WTC11 (cell line): Measurements from ENCODE around the gene PRLR. TPM values are rescaled to one million over a fixed set of nuclear protein-coding genes. Genes with fewer than 3 reads are reported as not detected.

Source experiments
- ATAC-seq: fragments of 200-7000 bp; cut with Tn5 transposase; 2 replicates; pipeline ENCODE4 v1.10.0; 2021; ENCODE audit warnings: mild to moderate bottlenecking, moderate library complexity
- CTCF ChIA-PET: fragments of 300-600 bp; sonication (Branson Sonifier 250); formaldehyde crosslinking; loops from one replicate; lab custom pipeline; 2021; ENCODE audit warnings: antibody characterized with exemption; lab: Charles Lee
- POLR2A ChIA-PET: fragments of 350-600 bp; sonication (Branson Sonifier 250); formaldehyde crosslinking; loops from one replicate; lab custom pipeline; 2021; ENCODE audit warnings: antibody characterized with exemption; lab: Charles Lee
- DNase-seq: peaks from one replicate; pipeline ENCODE4 v3.0.0; 2021; ENCODE audit warnings: low spot score
- H3K27ac Mint-ChIP-seq: 2 replicates; pipeline ENCODE4 v1.8.0; 2021; ENCODE audit warnings: mixed read lengths
- H3K27me3 Mint-ChIP-seq: 2 replicates; pipeline ENCODE4 v1.8.0; 2021; ENCODE audit warnings: low read depth, mild to moderate bottlenecking, moderate library complexity, mixed read lengths
- H3K36me3 Mint-ChIP-seq: 2 replicates; pipeline ENCODE4 v1.8.0; 2021; ENCODE audit warnings: mixed read lengths
- H3K4me1 Mint-ChIP-seq: 2 replicates; pipeline ENCODE4 v1.8.0; 2022; ENCODE audit warnings: mixed read lengths
- H3K4me3 Mint-ChIP-seq: 2 replicates; pipeline ENCODE4 v1.8.0; 2021; ENCODE audit warnings: mild to moderate bottlenecking, moderate library complexity, mixed read lengths
- H3K9me3 Mint-ChIP-seq: 2 replicates; pipeline ENCODE4 v1.8.0; 2021; ENCODE audit warnings: mixed read lengths
- ARID4B ChIP-seq: sonication (generic); formaldehyde crosslinking; IDR thresholded peaks from 2 replicates; pipeline ENCODE4 v1.8.0; 2023; ENCODE audit warnings: missing genetic modification reagents, mild to moderate bottlenecking, borderline replicate concordance
- ATF1 ChIP-seq: sonication (generic); formaldehyde crosslinking; IDR thresholded peaks from 2 replicates; pipeline ENCODE4 v1.8.1; 2023; ENCODE audit warnings: mild to moderate bottlenecking, moderate library complexity, missing genetic modification reagents
- CTCF ChIP-seq: fragments of 200-600 bp; IDR thresholded peaks from 2 replicates; pipeline ENCODE4 v1.8.0; 2022; ENCODE audit warnings: antibody characterized with exemption
- HMGXB4 ChIP-seq: sonication (generic); formaldehyde crosslinking; IDR thresholded peaks from 2 replicates; pipeline ENCODE4 v1.8.1; 2023; ENCODE audit warnings: mild to moderate bottlenecking, moderate library complexity, missing genetic modification reagents
- IRF1 ChIP-seq: sonication (generic); formaldehyde crosslinking; IDR thresholded peaks from 2 replicates; pipeline ENCODE4 v1.8.0; 2023; ENCODE audit warnings: missing genetic modification reagents
- KAT7 ChIP-seq: sonication (generic); formaldehyde crosslinking; IDR thresholded peaks from 2 replicates; pipeline ENCODE4 v1.8.1; 2023; ENCODE audit warnings: missing genetic modification reagents, mild to moderate bottlenecking, borderline replicate concordance
- STAT6 ChIP-seq: sonication (generic); formaldehyde crosslinking; conservative IDR thresholded peaks from 2 replicates; pipeline ENCODE4 v1.8.1; 2023; ENCODE audit warnings: mild to moderate bottlenecking, low read depth, missing genetic modification reagents, moderate library complexity
- TEAD4 ChIP-seq: sonication (generic); formaldehyde crosslinking; IDR thresholded peaks from 2 replicates; pipeline ENCODE4 v1.8.0; 2022; ENCODE audit warnings: mild to moderate bottlenecking, missing genetic modification reagents
- ZNF232 ChIP-seq: sonication (generic); formaldehyde crosslinking; IDR thresholded peaks from 2 replicates; pipeline ENCODE4 v1.8.0; 2022; ENCODE audit warnings: mild to moderate bottlenecking, missing genetic modification reagents
- ZNF317 ChIP-seq: sonication (generic); formaldehyde crosslinking; IDR thresholded peaks from 2 replicates; pipeline ENCODE4 v1.8.1; 2023; ENCODE audit warnings: low read depth, mild to moderate bottlenecking, moderate library complexity, missing genetic modification reagents, borderline replicate concordance
- ZNF416 ChIP-seq: fragments of 250-450 bp; sonication (Bioruptor Pico); IDR thresholded peaks from 2 replicates; pipeline ENCODE4 v1.9.0; 2021; ENCODE audit warnings: mild to moderate bottlenecking, inconsistent platforms
- ZNF532 ChIP-seq: fragments of 250-450 bp; sonication (Bioruptor Pico); IDR thresholded peaks from 2 replicates; pipeline ENCODE4 v1.9.0; 2021; ENCODE audit warnings: mild to moderate bottlenecking, borderline replicate concordance
- total RNA-seq: library from RNA; stranded (reverse); gene quantifications from 3 replicates; pipeline ENCODE4 v1.2.3, GENCODE V29; 2021

PRLR gene
- total RNA-seq, 1 experiment from 2014 or later: 3.2 TPM

- no peak overlapping the region for H3K27ac Mint-ChIP-seq
- H3K4me1 Mint-ChIP-seq: peaks cover 12% of the 10 kb centered on the region
- ChIA-PET POLR2A (no interaction called here), CTCF (no interaction called here)
- peaks cover 5% of the 10 kb centered on the region for H3K9me3 Mint-ChIP-seq
- DNase-seq (no peak), ATAC-seq (no peak)
- no peaks in the 10 kb centered on the region for H3K36me3 Mint-ChIP-seq
- TF ChIP-seq STAT6 (CRISPR knock-in tag): no peak
- no peak for TF ChIP-seq IRF1 (CRISPR knock-in tag)
- H3K27me3 Mint-ChIP-seq: no peaks in the 10 kb centered on the region
- H3K4me3 Mint-ChIP-seq: no peak overlapping the region
Measured at GRCh38 chr5:35240892-35241291, 10.6 kb upstream of the PRLR start.

- POLR2A ChIA-PET: no interaction called here
- no peaks in the 10 kb centered on the region for H3K36me3 Mint-ChIP-seq
- DNase-seq: no peak
- H3K4me3 Mint-ChIP-seq: no peak overlapping the region
- ATAC-seq: no peak
- H3K4me1 Mint-ChIP-seq: peaks cover 12% of the 10 kb centered on the region
- H3K27ac Mint-ChIP-seq: no peak overlapping the region
- H3K27me3 Mint-ChIP-seq: no peaks in the 10 kb centered on the region
- CTCF ChIA-PET: interaction anchor here (0.6 kb wide), 1 partner anchor 9 kb away, joined by 4 read pairs; no protein-coding TSS in a partner anchor
- H3K9me3 Mint-ChIP-seq: peaks cover 5% of the 10 kb centered on the region
- TF ChIP-seq KAT7 (CRISPR knock-in tag) (no peak), TEAD4 (CRISPR knock-in tag) (no peak), HMGXB4 (CRISPR knock-in tag) (no peak), ARID4B (CRISPR knock-in tag) (no peak), ATF1 (CRISPR knock-in tag) (no peak), ZNF232 (CRISPR knock-in tag) (no peak), CTCF (no peak), IRF1 (CRISPR knock-in tag) (no peak), ZNF532 (CRISPR knock-in tag) (no peak), ZNF317 (CRISPR knock-in tag) (no peak), ZNF416 (CRISPR knock-in tag) (no peak)
Measured at GRCh38 chr5:35239911-35240610, 9.8 kb upstream of the PRLR start.
